HepG2 (cell line): ENCODE data around the gene COMMD3. TPM values are rescaled to one million over a fixed set of nuclear protein-coding genes. Genes with fewer than 3 reads are reported as not detected.

Experiments used
- CEBPB ChIP-seq: IDR thresholded peaks from 2 replicates; pipeline ENCODE4 v1.6.1; 2011; ENCODE audit warnings: low read depth, low read length, improper control_type of control experiment, borderline replicate concordance
- CHCHD3 ChIP-seq: sonication (generic); formaldehyde crosslinking; IDR thresholded peaks from 2 replicates; pipeline ENCODE4 v1.8.0; 2022; ENCODE audit warnings: mild to moderate bottlenecking, missing genetic modification reagents, moderate library complexity
- DZIP1 ChIP-seq: sonication (generic); formaldehyde crosslinking; IDR thresholded peaks from 2 replicates; pipeline ENCODE4 v1.5.0; 2020; ENCODE audit warnings: mild to moderate bottlenecking, missing genetic modification reagents
- KAT8 ChIP-seq: IDR thresholded peaks from 2 replicates; pipeline ENCODE4 v1.6.1; 2016; ENCODE audit warnings: missing genetic modification reagents, missing compliant biosample characterization
- MAFK ChIP-seq, 2 experiments: IDR thresholded peaks in 1 of 2; conservative IDR thresholded peaks in 1 of 2; 2 replicates each; pipeline ENCODE4 v1.6.1; 2011; ENCODE audit warnings: improper control_type of control experiment in 2 of 2, low read length in 2 of 2
- MED1 ChIP-seq: sonication (generic); formaldehyde crosslinking; IDR thresholded peaks from 2 replicates; pipeline ENCODE4 v1.4.0; 2020; ENCODE audit warnings: missing genetic modification reagents
- MXD3 ChIP-seq: IDR thresholded peaks from 2 replicates; pipeline ENCODE4 v1.6.1; 2016; ENCODE audit warnings: mild to moderate bottlenecking, missing biosample characterization, missing genetic modification reagents
- PLSCR1 ChIP-seq: sonication (generic); formaldehyde crosslinking; IDR thresholded peaks from 2 replicates; pipeline ENCODE4 v1.5.0; 2020; ENCODE audit warnings: missing genetic modification reagents, mild to moderate bottlenecking, borderline replicate concordance
- SATB2 ChIP-seq: sonication (generic); formaldehyde crosslinking; IDR thresholded peaks from 2 replicates; pipeline ENCODE4 v1.5.0; 2020; ENCODE audit warnings: missing genetic modification reagents
- SMARCC2 ChIP-seq: fragments of 450-650 bp; IDR thresholded peaks from 2 replicates; pipeline ENCODE4 v1.6.1; 2017; ENCODE audit warnings: antibody characterized with exemption, mild to moderate bottlenecking
- STAT5B ChIP-seq: sonication (generic); formaldehyde crosslinking; IDR thresholded peaks from 2 replicates; pipeline ENCODE4 v1.4.0; 2020; ENCODE audit warnings: missing genetic modification reagents
- TAF1 ChIP-seq: sonication (generic); formaldehyde crosslinking; IDR thresholded peaks from 2 replicates; pipeline ENCODE4 v1.4.0; 2020; ENCODE audit warnings: missing genetic modification reagents
- ZBTB33 ChIP-seq: sonication (generic); formaldehyde crosslinking; IDR thresholded peaks from 2 replicates; pipeline ENCODE4 v1.4.0; 2020; ENCODE audit warnings: missing genetic modification reagents
- ZIK1 ChIP-seq: sonication (generic); formaldehyde crosslinking; IDR thresholded peaks from 2 replicates; pipeline ENCODE4 v1.5.0; 2020; ENCODE audit warnings: mild to moderate bottlenecking, low read depth, missing genetic modification reagents, borderline replicate concordance
- ZNF235 ChIP-seq: sonication (generic); formaldehyde crosslinking; IDR thresholded peaks from 2 replicates; pipeline ENCODE4 v1.8.1; 2023; ENCODE audit warnings: mild to moderate bottlenecking, missing genetic modification reagents, borderline replicate concordance
- ZNF496 ChIP-seq: sonication (generic); formaldehyde crosslinking; IDR thresholded peaks from 2 replicates; pipeline ENCODE4 v1.8.1; 2023; ENCODE audit warnings: mild to moderate bottlenecking, moderate library complexity, missing genetic modification reagents; ENCODE audit not compliant: insufficient replicate concordance
- ZNF510 ChIP-seq: sonication (generic); formaldehyde crosslinking; IDR thresholded peaks from 2 replicates; pipeline ENCODE4 v1.4.0; 2020; ENCODE audit warnings: low read depth, mild to moderate bottlenecking, missing genetic modification reagents
- ZNF512B ChIP-seq: sonication (generic); formaldehyde crosslinking; IDR thresholded peaks from 2 replicates; pipeline ENCODE4 v1.5.1; 2020; ENCODE audit warnings: missing genetic modification reagents, mild to moderate bottlenecking, borderline replicate concordance
- polyA plus RNA-seq, 8 experiments: library from polyadenylated mRNA; depleted of rRNA in 3 of 8; stranded (reverse) in 7 of 8; unstranded in 1 of 8; fragments of >200 nt; fragmentation: Illumina TruSeq in 4 of 8; extraction: Trizol in 4 of 8; gene quantifications; 2 replicates each; pipeline versions ENCODE4 v1.2.1 to v1.2.3, GENCODE V29; 2011 to 2016; ENCODE audit warnings: low read depth in 4 of 8, missing spikeins in 1 of 8, mixed read lengths in 1 of 8; ENCODE audit not compliant: insufficient read depth in 1 of 8
- total RNA-seq, 5 experiments: library from RNA; depleted of rRNA; stranded (reverse); fragments of >200 nt; fragmentation: Illumina TruSeq; extraction: Trizol; gene quantifications; 2 replicates each; pipeline ENCODE4 v1.2.3, GENCODE V29; 2016; ENCODE audit warnings: low read depth in 1 of 5

COMMD3 gene
- total and polyA plus RNA-seq, 2 of the 13 experiments (the other 11 are each of a cell fraction or from before 2014, with no cell fraction given) = 38.7 to 54.4 TPM

GRCh38 chr10:22316286-22317075, at the start of gene COMMD3 (continued):
- TF ChIP-seq CEBPB (no peak), ZNF510 (CRISPR knock-in tag) (peak; percentile 41; the same call in 1 of the 2 replicates), MAFK (conservative IDR thresholded peaks at IDR 0.05 in 1 of 2, IDR thresholded peaks at IDR 0.05 in 1 of 2; ENCODE audit: low read length in 2 of 2) (no peak), ZIK1 (CRISPR knock-in tag) (peak; percentile 74; the same call in 1 of the 2 replicates), CHCHD3 (CRISPR knock-in tag) (no peak), ZNF235 (CRISPR knock-in tag) (no peak), TAF1 (peak; percentile 97), DZIP1 (peak; percentile 63; the same call in 1 of the 2 replicates), SATB2 (CRISPR knock-in tag) (no peak), MXD3 (CRISPR knock-in tag) (peak; percentile 30; the same call in 1 of the 2 replicates), ZNF512B (CRISPR knock-in tag) (0 out of 2 replicates have a peak, but pooled peaks have one; percentile 16), MED1 (CRISPR knock-in tag) (0 out of 2 replicates have a peak, but pooled peaks have one; percentile 5), KAT8 (peak; percentile 58; the same call in 1 of the 2 replicates), SMARCC2 (no peak), PLSCR1 (CRISPR knock-in tag) (no peak), ZBTB33 (no peak), STAT5B (CRISPR knock-in tag) (no peak), ZNF496 (CRISPR knock-in tag) (no peak)
